GM10266 (cell line): Measurements from ENCODE around the gene ALPK3.

Experiments
- DNase-seq: peaks from one replicate; pipeline ENCODE4 v3.0.0; 2012; ENCODE audit errors: extremely low spot score
- CTCF ChIP-seq: IDR thresholded peaks from 2 replicates; pipeline ENCODE4 v1.5.1; 2012; ENCODE audit warnings: mild to moderate bottlenecking, low read depth; ENCODE audit not compliant: control insufficient read depth, insufficient read depth; ENCODE audit errors: missing control alignments

The ALPK3 gene

GRCh38 chr15:84834969-84835368 is 17.8 kb downstream of the ALPK3 start:
- no peak for TF ChIP-seq CTCF
- no peak for DNase-seq

GRCh38 chr15:84835661-84836337 is 18.6 kb downstream of the ALPK3 start:
- DNase-seq = no peak
- TF ChIP-seq CTCF = no peak

- no peak for DNase-seq
- no peak for TF ChIP-seq CTCF
Measured at GRCh38 chr15:84836844-84837243, 19.7 kb downstream of the ALPK3 start.

- no peak for TF ChIP-seq CTCF
- DNase-seq = no peak
Measured at GRCh38 chr15:84839714-84840113, 22.6 kb downstream of the ALPK3 start.

- DNase-seq = no peak
- TF ChIP-seq CTCF = no peak
Measured at GRCh38 chr15:84840255-84840654, 23.1 kb downstream of the ALPK3 start.

GRCh38 chr15:84840741-84841429 is 23.7 kb downstream of the ALPK3 start:
- TF ChIP-seq CTCF = no peak
- DNase-seq = no peak

GRCh38 chr15:84842781-84843180 is 25.6 kb downstream of the ALPK3 start:
- no peak for TF ChIP-seq CTCF
- DNase-seq = no peak
